IPS-15b (cell line): Measurements from ENCODE around the gene SENP3.

ENCODE experiments used
- H3K27me3 ChIP-seq: one replicate; pipeline ENCODE4 v1.6.1; 2013; ENCODE audit warnings: low read length; ENCODE audit not compliant: control insufficient read depth, insufficient read depth
- H3K36me3 ChIP-seq: one replicate; pipeline ENCODE4 v1.6.1; 2013; ENCODE audit warnings: low read length; ENCODE audit not compliant: control insufficient read depth, insufficient read depth
- H3K4me1 ChIP-seq: one replicate; pipeline ENCODE4 v1.6.1; 2013; ENCODE audit warnings: mild to moderate bottlenecking, low read length; ENCODE audit not compliant: control insufficient read depth, insufficient read depth
- H3K4me3 ChIP-seq: one replicate; pipeline ENCODE4 v1.5.1; 2013; ENCODE audit warnings: low read depth, low read length
- H3K9ac ChIP-seq: one replicate; pipeline ENCODE4 v1.6.1; 2013; ENCODE audit warnings: low read depth, mild to moderate bottlenecking, low read length
- H3K9me3 ChIP-seq: one replicate; pipeline ENCODE4 v1.6.1; 2013; ENCODE audit warnings: mild to moderate bottlenecking, low read length; ENCODE audit not compliant: control insufficient read depth, insufficient read depth

SENP3 gene

GRCh38 chr17:7561589-7562207, at the start of gene SENP3:
Gene SENP3 (plus strand): TSS chr17:7561919. CDS start chr17:7563077, 1,158 bp downstream.
- Histone ChIP-seq H3K27me3 (no peaks in the 10 kb centered on the region), H3K4me3 (peak within 1 kb of the TSS; percentile 94), H3K9me3 (no peaks in the 10 kb centered on the region), H3K4me1 (peaks cover 20% of the 10 kb centered on the region), H3K36me3 (peaks cover 29% of the 10 kb centered on the region), H3K9ac (peak within 1 kb of the TSS; percentile 85)

- Histone ChIP-seq H3K4me1 (no peaks in the 10 kb centered on the region), H3K36me3 (peaks cover 52% of the 10 kb centered on the region)
Measured at GRCh38 chr17:7512105-7512504, 49.6 kb upstream of the SENP3 start.

GRCh38 chr17:7512824-7513540, 48.7 kb upstream of the SENP3 start:
- Histone ChIP-seq H3K4me1 (no peaks in the 10 kb centered on the region), H3K4me3 (no peak overlapping the region), H3K9ac (no peak overlapping the region), H3K9me3 (no peaks in the 10 kb centered on the region), H3K27me3 (no peaks in the 10 kb centered on the region), H3K36me3 (peaks cover 50% of the 10 kb centered on the region)

More at GRCh38 chr17:7512105-7512504, 49.6 kb upstream of the SENP3 start:
- Histone ChIP-seq H3K4me3 (no peak overlapping the region), H3K9me3 (no peaks in the 10 kb centered on the region), H3K27me3 (no peaks in the 10 kb centered on the region), H3K9ac (no peak overlapping the region)

- Histone ChIP-seq H3K9ac (no peak overlapping the region), H3K36me3 (peaks cover 44% of the 10 kb centered on the region), H3K9me3 (no peaks in the 10 kb centered on the region), H3K4me3 (no peak overlapping the region), H3K27me3 (no peaks in the 10 kb centered on the region), H3K4me1 (no peaks in the 10 kb centered on the region)
Measured at GRCh38 chr17:7513850-7514419, 47.8 kb upstream of the SENP3 start.

GRCh38 chr17:7515911-7516610, 45.7 kb upstream of the SENP3 start:
- Histone ChIP-seq H3K27me3 (no peaks in the 10 kb centered on the region), H3K36me3 (peaks cover 30% of the 10 kb centered on the region), H3K4me3 (no peak overlapping the region), H3K9me3 (no peaks in the 10 kb centered on the region), H3K4me1 (no peaks in the 10 kb centered on the region), H3K9ac (no peak overlapping the region)

DNA sequence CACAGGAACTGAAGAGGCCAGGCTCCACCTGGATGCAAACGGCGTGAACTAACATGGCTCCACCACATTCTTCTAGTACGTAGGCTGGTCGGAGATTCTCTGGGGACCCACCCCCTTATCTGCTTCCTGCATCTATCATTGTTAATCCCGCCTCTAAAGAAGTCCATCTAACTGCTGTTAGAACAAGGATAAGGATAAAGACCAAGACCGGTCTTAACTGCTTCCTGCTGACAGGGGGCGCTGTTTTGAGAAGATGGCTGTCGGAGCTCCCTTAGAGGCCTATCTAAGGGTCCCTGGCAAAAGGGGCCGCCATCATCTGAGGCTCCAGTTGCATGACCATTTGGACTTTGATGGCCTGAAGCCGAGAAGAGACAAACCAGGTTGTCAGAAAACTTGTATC, 38.7 kb upstream of the SENP3 start:
- Histone ChIP-seq H3K4me3 (peak overlapping the region; percentile 4), H3K9me3 (no peaks in the 10 kb centered on the region), H3K36me3 (no peaks in the 10 kb centered on the region), H3K27me3 (no peaks in the 10 kb centered on the region), H3K4me1 (no peaks in the 10 kb centered on the region), H3K9ac (no peak overlapping the region)

- no peak overlapping the region for H3K4me3 ChIP-seq
Measured at GRCh38 chr17:7528842-7529241, 32.9 kb upstream of the SENP3 start.

DNA sequence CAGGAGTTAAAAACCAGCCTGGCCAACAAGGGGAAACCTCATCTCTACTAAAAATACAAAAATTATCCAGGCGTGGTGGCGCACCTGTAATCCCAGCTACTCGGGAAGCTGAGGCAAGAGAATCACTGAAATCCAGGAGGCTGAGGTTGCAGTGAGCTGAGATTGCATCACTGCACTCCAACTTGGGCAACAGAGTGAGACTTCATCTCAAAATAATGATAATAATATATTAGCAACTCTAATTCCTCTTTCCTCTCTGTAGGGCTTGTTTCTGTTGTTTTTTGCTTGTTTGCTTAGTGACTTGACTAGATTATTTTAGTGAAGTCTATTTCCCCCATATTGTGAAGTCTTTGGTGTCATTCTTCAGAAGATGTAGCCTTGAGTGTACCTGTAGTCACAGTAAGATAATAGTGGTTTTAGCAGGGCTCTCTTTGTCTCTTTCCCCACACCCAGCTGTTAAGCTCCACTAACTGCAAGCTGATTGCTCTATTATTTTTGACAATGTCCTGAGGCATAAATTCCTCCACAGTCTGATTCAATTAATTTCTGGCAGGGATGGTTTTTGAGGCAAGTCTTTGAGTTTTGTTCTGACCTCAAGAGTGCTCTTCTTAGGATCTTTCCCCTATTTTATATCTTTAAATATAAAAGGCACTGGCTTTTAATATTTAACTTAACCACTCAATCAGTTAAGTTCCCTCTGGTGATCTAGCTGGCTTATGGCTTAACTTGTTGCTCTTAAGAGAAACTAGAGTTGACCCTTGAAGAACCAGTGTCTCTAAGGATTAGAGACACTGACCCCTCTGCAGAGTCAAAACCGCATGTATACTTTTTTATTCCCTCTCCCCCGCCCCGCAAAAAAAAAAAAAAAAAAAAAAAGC, 31.5 kb upstream of the SENP3 start:
- no peaks in the 10 kb centered on the region for H3K9me3 ChIP-seq
- H3K4me1 ChIP-seq = no peaks in the 10 kb centered on the region
- H3K4me3 ChIP-seq = no peak overlapping the region
- H3K27me3 ChIP-seq = no peaks in the 10 kb centered on the region
- no peak overlapping the region for H3K9ac ChIP-seq
- H3K36me3 ChIP-seq = no peaks in the 10 kb centered on the region

More at GRCh38 chr17:7528842-7529241, 32.9 kb upstream of the SENP3 start:
- no peaks in the 10 kb centered on the region for H3K27me3 ChIP-seq
- H3K9ac ChIP-seq = no peak overlapping the region
- no peaks in the 10 kb centered on the region for H3K4me1 ChIP-seq
- no peaks in the 10 kb centered on the region for H3K9me3 ChIP-seq
- no peaks in the 10 kb centered on the region for H3K36me3 ChIP-seq

GRCh38 chr17:7538050-7538449, 23.7 kb upstream of the SENP3 start:
- no peak overlapping the region for H3K9ac ChIP-seq
- H3K9me3 ChIP-seq = peaks cover 4% of the 10 kb centered on the region
- H3K27me3 ChIP-seq = no peaks in the 10 kb centered on the region
- no peaks in the 10 kb centered on the region for H3K36me3 ChIP-seq
- no peak overlapping the region for H3K4me3 ChIP-seq
- no peaks in the 10 kb centered on the region for H3K4me1 ChIP-seq

DNA sequence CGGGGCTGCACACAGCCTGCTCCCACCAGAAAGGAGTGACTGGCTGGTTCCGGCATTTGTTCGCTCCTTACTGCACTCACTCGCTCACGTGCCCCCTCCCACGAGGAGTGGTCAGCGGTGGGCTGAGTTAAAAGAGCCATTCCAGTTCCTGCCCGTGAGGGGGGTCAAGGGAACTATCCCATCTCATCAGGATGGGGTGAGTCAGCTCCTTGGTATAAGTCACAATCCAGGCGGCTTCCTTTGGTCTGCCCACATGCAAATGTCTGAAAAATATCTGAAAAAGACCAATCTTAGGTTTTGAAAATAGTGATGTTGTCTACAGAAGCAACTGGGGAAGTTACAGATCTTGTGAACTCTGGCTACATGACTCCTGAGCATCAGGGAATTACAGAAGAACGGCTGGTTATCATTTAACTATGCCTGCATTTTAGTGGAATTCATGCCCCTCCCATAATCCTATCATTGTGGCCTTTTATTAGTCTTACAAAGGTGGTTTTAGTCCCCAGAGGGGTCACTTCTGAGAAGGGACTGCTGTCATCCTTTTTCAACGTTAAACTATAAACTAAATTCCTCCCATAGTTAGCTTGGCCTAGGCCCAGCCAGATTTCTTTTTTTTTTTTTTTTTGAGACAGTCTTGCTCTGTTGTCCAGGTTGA, 22.7 kb upstream of the SENP3 start:
- H3K27me3 ChIP-seq = peaks cover 4% of the 10 kb centered on the region
- H3K9me3 ChIP-seq = peaks cover 4% of the 10 kb centered on the region
- H3K36me3 ChIP-seq = no peaks in the 10 kb centered on the region
- no peaks in the 10 kb centered on the region for H3K4me1 ChIP-seq
- no peak overlapping the region for H3K9ac ChIP-seq
- no peak overlapping the region for H3K4me3 ChIP-seq
